Measurements from ENCODE around the gene SPAG16.
"Not testable (repeated sequence)": the region's sequence is repeated elsewhere in the genome, so short reads cannot be mapped to it uniquely, and the experiment has no call there.

Gene SPAG16

DNA sequence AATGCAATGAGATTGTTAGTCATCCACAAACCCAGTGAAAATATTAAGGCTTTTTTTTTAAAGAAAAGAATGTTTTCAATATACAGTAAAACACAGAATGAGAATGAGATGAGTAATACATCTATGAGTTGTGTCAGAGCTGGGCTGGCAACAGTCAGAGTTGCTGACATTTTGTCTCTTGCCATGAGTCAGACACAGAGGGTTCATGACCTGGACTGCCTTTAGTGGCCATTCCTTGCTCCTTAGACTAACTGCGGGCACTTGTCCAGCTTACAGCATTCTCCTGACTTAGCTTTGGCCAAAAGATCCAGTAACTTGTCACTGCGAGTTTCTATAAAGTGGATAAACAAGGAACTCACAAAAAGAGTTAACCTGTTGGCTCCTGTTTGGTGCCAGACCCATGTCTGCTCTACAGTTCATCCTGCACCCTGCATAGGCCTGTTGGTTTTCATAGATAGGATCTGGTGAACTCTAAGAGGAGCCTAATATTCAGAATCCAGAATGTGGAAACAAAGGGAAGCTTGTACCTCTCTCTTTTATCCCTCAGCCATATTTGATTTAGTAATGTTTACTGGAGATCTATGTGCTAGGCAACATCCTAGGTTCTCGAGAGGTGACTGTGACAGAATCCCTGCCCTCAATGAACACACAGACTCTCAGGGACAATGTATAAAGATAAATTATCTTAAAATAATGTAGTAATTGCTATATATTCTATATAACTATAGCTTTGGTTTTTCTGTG is 735.1 kb downstream of the SPAG16 start:
- DNase-seq = no peak

DNA sequence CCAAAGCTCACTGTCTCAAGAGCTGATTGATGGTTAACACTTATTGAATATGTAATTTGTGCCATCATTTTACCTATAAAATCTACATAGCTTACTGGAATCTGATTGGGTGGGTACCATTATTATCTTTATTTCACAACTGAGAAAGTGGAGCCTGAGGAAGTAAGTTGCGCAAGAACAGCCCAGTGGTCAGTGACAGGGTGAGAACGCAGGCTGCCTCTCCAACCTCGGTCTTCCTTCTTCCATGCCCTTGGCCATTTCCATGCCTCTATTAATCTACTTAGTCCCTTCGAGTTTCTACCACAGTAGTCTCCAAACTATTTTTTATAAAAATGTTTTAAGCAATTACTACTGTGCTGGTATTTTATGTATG is 735.7 kb downstream of the SPAG16 start:
- DNase-seq = no peak

DNA sequence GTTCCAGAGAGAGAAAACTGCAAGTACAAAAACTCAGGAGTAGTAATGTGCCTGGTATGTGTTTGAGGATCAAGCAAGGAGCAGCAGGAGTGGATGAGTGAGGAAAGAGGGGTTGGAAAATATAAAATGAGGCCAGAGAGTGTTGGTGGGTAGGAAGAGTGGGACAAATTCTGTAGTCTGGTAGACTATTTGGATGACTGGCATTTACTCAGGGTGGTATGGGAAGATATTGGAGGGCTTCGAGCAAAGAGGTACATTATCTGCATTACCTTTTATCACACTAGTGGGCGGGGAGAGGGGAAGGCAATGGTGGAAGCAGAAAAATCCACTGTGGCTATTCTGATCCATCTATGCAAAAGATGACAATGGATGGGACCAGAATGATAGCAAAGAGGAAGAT is 744.9 kb downstream of the SPAG16 start:
- no peak for DNase-seq

DNA sequence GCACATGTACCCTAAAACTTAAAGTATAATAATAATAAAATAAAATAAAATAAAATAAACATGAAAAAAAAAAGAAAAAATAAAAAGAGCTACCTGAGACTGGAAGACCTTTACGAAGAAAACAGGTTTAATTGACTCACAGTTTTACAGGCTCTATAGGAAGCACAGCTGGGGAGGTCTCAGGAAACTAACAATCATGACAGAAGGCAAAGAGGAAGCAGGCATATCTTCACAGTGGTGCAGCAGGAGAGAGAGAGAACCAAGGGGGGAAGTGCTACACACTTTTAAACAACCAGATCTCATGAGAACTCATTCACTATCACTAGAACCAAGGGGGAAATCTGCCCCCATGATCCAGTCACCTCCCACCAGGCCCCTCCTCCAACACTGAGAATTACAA is 747.3 kb downstream of the SPAG16 start:
- DNase-seq = no peak

DNA sequence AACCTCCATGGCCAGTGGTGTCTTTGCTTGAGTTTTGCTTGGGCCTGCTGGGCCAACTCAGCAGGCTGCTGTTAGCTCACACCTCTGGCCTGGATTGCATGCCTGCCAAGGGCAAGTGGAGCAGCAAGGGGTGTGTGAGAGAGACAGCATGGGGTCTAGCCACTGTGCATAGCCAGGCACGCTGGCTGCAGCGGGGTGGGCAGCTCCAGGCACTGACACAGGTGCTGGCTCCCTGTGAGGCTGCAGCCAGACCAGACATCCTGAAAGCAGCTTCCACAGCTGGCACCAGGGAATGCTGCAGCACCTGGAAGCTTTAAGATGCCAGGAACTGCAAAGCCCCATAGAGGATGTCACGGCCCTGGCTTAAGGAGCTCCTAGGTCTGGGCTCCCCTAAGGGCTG is 750.2 kb downstream of the SPAG16 start:
- no peak for DNase-seq

DNA sequence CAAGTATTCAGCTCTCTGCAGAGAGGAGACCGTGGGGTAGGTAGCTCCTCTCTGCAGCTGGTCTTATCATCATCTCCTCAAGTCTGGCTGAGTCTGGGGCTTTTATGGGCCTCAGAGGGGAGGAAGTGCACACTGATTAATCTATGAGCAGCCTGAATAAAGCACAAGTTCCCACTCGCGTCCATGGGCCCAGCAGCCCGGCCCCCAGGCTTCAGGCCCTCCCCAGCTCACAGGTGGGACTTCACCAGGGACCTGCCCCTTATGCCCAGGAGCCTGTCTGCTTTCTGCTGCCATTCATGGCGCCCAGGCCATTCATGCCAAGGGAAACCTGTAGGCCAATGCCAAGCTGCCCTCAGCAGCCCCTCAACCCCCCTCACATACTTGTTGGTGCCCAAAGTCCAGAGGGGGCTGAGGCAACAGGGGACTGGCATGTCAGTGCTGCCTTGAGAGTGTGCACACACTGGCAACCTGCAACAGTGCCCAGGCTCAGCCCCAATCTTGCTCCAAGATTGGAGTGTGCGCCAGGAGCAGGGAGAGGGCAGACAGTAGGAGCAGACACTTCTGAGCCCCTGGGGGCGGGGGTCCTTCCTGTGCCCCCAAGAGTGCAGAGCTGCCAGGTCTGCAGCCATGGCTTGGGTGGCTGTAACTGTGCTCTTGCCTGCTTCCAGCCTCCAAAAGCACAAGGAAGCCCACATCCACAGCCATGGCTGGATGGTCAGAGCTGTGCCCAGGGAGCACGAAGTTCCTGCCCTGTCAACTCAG is 751.0 kb downstream of the SPAG16 start:
- DNase-seq = no peak

DNA sequence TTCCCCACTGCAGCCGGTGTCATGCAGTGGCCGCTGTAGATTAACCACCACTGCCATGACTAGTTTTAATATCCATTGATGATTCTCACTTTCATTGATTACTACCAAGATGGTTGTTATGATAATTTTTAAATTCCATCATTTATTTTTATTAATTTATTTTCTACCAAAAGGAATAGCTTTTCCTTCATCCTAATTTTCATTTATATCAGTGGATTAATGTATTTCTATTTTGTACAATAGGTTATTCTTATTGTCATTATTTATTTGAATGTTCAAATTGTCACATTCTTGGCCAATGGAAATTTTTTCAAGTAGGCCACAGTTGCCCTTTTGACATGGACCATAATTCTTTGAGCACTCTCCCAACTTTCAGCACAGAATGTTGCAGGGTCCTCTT is 751.7 kb downstream of the SPAG16 start:
- DNase-seq = no peak

DNA sequence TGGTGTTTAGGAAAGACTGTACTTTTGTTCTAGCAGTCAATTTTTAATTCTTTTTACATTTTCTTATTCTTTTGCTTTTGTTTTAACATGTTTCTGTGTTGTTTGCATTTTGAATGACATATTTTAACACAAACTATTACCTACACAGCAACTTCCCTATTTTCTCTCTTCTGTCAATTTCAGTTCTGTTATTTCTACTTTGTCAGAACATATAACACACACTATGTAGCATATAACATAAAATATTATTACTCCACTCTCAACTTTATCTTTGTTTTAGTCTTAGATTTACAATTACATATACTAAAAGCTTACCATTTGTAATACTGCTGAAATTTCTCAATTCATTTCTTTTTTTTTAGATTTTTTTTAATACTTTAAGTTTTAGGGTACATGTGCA is 753.9 kb downstream of the SPAG16 start:
- no peak for DNase-seq

DNA sequence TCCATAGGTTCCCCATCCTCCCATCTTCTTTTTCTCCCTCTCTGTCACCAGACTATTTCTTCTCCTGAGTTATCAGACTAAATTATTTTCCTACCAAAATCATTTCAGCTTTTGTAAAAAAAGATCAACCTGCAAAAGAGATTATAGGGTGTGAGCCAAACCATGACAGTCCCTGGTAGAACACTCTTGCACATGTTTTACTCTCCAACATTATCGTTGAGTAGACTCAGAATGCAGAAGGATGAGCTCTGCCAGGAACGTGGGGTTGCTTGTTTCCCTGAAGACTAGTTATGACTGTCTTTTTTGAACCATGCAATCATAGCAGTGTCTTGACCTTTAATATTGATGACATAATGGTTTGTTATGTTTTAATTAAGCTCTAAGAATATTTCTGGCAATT is 766.5 kb downstream of the SPAG16 start:
- no peak for DNase-seq

DNA sequence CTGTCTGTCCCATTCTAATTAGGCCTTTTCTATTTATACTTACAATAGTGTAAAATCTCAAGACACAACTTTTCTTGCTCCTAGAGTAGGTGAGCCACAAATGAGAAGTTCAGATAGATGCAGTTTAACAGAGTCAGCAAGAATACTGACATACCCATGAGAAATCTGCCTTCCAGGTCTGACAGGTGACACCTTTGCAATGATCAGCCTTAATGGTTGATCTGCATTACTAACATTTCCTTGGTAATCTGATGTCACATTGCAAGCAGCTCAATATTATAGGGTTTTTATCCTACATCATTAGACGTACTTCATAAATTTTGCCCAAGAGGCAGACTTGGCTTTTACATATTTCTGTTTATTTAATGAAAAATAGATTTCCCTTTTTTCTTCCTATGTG is 767.3 kb downstream of the SPAG16 start:
- DNase-seq = no peak

DNA sequence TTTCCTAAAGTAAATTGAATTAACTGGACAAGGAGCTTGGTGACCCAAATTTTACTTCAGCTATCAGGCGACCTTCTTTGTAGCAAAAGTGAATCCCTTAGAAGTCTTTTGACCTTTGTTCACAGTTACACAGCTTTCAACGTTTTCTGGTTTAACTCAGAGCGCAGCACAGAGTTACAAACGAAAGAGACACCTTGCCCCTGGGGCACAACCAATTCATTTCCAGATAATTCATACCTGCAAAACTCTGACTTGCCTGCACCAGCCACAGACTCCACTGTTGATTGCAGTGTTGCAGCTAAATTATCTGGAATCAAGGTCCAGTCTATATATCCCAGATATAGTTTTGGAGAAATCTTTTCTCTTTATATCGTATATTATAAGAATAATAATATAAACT is 768.0 kb downstream of the SPAG16 start:
- DNase-seq = no peak

DNA sequence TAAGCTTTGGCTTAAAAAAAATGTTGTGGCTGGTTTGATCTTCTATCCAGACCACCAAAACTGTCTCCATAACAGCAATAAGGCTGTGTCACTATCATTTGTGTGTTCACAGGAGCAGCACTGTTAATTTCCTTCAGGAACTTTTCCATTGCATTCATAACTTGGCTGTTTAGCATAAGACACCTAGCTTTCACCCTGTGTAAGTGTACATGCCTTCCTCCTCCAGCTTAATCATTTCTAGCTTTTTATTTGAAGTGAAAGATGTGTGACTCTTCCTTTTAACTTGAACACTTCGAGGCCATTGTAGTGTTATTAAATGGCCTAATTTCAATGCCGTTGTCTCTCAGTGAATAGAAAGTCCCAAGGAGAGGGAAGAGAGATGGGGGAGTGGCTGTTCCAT is 773.7 kb downstream of the SPAG16 start:
- DNase-seq = no peak

DNA sequence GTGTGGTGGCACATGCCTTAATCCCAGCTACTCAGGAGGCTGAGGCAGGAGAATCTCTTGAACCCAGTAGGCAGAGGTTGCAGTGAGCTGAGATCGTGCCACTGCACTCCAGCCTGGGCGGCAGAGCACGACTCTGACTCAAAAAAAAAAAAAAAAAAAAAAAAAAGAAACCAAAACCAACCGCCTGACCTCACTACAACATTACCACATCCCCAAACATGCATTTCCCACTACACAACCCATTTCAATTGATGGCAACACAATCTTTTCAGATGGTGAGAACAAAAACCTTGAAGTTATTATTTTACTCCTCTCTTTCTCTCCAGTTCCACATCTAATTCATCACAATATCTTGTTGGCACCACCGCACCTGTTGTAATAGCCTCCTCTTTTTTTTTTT is 778.0 kb downstream of the SPAG16 start:
- DNase-seq = not testable (repeated sequence)

DNA sequence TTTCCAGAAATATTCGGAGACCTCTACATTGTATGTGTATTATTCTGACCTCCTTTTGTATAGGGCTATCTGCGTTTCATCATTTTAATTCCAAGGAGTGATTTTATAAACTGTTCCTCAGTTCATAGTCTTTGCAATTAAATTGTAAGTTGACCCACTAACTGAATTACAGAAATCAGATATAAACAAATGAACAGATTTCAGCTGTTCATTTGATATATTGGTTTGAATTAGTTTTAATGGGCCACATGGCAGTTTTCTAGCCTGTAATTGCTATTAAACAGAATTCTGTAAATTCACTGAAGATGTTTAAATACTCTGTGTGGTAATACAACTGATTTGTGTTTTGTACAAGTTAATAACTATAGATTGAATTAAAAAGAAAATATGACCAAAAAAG is 780.2 kb downstream of the SPAG16 start:
- DNase-seq = no peak

DNA sequence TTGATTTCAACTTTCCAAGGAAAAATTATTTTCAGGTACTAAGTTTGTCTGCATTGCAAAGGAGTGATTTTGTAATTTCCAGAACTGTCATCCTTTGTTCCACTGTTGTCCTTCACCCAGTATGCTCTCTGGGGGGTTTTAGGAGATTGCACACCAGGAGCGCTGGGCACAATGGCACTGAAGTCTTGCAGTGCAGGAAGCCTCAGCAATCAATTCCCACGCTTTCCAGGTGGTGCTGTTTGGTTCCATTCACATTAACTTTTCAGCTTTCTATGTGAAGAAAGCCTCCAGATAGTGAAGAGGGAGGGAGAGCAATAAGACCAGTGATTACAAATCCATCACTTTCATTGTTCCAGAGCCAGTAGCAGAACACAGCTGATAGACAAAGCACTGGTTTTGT is 782.6 kb downstream of the SPAG16 start:
- DNase-seq = no peak

DNA sequence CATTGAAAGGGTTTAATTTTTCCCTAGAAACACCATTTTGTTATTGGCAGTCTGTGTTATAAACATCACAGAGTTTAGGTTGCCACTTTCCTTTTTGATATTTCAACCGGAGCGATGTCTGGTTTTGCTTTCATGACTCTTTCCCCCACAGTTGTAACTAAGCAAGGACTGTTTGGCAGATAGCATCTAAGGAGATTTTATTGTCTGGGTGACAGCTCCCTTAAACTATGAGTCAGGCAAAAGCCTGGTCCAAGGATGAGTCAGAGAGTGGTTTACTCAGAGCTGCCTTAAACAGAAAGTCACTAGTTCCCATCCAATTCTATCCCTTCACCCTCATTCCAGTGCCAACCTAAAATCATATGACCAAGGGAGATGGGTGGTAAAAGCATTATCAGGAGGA is 785.0 kb downstream of the SPAG16 start:
- DNase-seq = no peak

DNA sequence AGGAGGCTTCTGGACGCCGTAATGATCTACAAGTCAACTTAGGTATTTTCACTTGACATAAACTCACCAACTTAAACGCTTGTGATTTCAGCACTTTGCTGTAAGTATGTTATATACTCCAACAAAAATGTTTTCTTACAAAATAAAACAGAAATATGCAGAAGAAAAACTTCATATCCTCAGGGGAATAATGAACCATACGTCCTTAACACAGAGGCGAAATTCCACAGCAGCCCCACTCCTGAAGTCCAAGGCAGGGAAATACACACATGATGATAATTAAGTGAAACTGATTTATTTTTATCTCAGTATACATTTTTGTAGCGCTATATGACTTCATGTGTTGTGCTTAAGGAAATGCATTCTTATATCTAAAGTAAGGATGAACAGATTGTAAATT is 791.2 kb downstream of the SPAG16 start:
- DNase-seq = no peak

DNA sequence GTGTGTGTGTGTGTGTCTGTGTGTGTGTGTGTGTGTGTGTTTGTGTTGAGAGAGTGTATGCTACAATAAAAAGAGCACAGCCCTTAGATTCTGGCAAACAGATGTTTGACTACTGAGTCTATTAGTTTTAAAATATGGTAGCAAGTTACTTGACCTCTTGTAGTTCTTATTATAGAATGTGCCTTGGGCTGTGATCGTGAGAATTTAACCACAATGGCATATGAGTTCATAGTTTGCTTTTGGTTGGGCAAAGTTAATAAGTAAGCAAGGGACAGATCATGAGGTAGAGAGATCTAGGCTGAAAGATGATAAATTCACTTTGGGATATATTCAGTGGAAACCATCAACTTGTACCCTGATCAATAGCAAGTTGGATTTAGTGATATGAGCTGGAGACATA is 792.3 kb downstream of the SPAG16 start:
- DNase-seq = no peak

DNA sequence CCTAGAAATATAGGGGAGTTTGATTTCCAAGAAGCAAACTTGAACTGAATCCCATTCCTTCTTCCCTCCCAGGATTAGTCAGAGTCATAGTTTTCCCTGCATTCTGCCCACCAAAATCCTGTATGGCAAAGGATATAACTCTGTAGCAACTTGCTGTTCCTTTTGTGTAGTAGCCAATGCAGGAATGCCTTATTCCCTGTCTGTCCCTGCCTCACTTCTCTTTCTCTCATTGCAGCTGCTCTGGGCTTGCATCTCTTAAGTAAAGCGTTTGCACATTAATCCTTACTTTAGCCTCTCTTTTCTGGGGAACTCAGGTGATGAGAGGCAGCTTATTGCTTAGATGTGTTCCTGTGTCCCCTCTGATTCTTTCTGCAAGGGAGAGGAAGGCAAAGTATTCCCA is 793.5 kb downstream of the SPAG16 start:
- DNase-seq = no peak

DNA sequence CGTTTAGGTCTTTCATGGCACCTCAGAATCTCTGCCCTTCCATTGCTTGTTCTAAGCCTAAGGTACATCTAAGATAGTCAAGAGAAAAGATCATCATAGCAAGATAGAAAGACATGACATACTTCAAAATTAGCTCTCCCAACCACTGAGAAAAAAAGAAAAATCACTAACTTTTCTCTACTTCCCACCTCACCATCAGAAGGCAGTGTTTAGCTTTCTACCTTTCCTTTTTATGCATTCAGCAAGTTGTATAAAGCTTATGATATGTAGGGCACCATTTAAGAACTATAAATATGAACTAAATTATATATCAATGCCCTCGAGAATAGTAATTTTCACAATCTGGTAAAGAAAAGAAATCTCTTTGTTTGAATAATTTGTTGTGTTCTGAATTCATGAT is 794.8 kb downstream of the SPAG16 start:
- no peak for DNase-seq

DNA sequence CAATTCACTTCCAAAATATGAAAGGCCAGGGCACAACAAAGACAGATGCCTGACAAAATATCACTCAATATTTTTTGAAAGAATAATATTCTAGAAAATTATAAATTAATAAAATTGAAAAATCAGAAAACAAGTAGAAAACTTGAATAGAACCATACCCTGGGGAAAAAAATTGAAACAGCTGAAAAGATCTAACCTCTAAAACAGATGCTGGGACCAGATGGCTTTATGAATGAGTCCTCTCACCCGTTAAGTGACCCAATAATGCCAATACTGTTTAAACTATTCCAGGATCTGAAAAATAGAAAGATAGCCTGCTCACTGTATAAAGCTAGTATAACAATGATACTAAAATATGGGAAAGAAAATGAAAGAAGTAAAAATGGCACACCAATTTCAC is 804.3 kb downstream of the SPAG16 start:
- peak; percentile 89 for DNase-seq

DNA sequence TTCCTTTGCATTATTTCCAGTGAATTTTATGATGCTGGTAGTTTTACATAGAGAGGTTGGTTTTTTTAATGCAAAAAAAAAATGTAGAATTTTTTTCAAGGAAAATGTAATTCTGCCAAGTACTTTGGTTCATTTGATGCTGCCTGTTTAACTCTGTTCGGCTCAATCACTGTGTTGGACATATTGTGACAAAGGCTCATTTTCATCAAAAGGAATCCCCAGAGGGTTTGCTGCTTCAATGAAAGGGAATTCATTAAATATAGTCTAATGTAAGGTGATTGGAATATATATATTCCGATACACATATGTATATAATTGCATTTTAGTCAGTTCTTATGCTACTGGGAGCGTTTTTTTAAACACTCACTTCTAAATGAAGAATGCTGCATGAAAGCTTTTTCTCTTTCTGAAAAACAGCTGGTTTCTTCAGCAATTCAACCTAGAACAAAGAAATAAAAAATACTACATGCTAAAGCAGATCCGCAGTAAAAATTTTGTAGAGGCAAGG is 812.0 kb downstream of the SPAG16 start:
- no peak for DNase-seq

DNA sequence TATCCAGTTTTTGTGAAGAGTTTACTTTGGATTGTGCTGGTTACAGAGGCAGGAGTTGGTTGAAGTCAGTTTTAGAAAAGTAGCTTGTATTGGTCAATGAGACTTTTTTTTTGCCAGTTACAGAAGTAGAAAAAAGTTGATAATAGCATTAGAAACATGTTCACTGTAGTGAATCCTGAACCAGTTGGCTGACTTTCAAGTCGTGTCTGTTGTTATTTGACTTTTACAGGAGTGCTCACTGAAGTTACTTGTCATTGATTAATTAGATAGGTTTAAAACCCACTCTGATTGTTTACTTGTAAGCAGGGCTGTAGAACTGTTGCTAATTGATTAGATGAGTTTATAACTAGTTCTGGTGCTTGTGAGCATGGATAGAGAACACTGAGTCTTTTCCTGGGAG is 814.5 kb downstream of the SPAG16 start:
- DNase-seq = no peak

DNA sequence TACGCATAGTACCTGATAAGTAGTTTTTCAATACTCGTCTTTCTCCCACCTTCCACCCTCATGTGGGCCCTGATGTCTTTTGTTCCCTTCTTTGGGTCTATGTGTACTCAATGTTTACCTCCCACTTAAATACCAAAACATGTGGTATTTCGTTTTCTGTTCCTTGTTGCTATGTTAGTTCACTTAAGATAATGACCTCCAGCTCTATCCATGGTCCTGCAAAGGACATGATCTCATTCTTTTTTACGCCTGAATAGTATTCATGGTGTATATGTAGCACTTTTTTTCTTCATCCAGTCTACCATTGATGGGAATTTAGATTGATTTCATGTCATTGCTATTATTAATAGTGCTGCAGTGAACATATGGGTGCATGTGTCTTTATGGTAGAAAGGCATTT is 816.2 kb downstream of the SPAG16 start:
- no peak for DNase-seq

Data from NCI-H1694 treated with DMSO at 0.1 percent for 48 hours (cell line).